Vagina (tissue), 2 donors: ENCODE measurements around the gene MNX1.

Experiments used
- CTCF ChIP-seq, 3 experiments: fragments of 450-650 bp in 2 of 3; fragments of 200-600 bp in 1 of 3; sonication (generic) in 1 of 3; IDR thresholded peaks; one replicate each; pipeline ENCODE4 v1.5.1; 2017 to 2019; ENCODE audit warnings: antibody characterized with exemption in 3 of 3, mild to moderate bottlenecking in 2 of 3, moderate library complexity in 2 of 3
- POLR2A ChIP-seq, 2 donors: fragments of 450-650 bp; IDR thresholded peaks; one replicate each; pipeline ENCODE4 v1.6.1; 2017; ENCODE audit warnings: antibody characterized with exemption in 2 of 2, mild to moderate bottlenecking in 2 of 2, moderate library complexity in 2 of 2
- POLR2AphosphoS5 ChIP-seq, 2 donors: sonication (generic); formaldehyde crosslinking; IDR thresholded peaks; one replicate each; pipeline ENCODE4 v1.9.0; 2017; ENCODE audit warnings: antibody characterized with exemption in 2 of 2, mild to moderate bottlenecking in 2 of 2, low read depth in 1 of 2; ENCODE audit not compliant: insufficient read depth in 1 of 2

DNA sequence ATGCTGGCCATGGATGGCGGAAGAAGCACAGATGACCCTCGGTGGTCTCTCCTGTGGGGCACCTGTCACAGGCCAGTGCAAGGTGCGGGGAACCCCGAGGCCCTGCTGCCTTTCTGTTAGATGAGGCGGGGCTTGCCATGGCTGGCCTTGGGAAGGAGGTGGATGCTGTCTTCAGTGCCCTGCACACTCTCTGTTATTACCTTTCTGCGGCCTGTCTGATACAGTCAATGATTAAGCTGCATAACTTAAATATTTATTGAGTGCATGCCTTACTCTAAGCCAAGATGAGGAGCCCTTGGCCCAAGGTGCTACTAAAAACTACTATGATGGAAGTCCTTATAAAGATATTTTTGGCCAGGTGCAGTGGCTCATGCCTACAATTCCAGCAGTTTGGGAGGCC lies 36.7 kb upstream of the MNX1 start:
- TF ChIP-seq POLR2A (IDR thresholded peaks at IDR 0.05) (no peak), CTCF (IDR thresholded peaks at IDR 0.05) (no peak), POLR2AphosphoS5 (IDR thresholded peaks at IDR 0.05; ENCODE audit: insufficient read depth in 1 of 2, low read depth in 1 of 2) (no peak)
